Measurements from ENCODE around the gene ING3. TPM values are rescaled to one million over a fixed set of nuclear protein-coding genes. Genes with fewer than 3 reads are reported as not detected.

Gene ING3
- total and polyA plus RNA-seq, 9 of the 15 experiments (the other 6 are each of a cell fraction or from before 2014, with no cell fraction given), result 22.8 to 233 (median 50.4) TPM

- TF ChIP-seq SP2 (IDR thresholded peaks at IDR 0.05; ENCODE audit: extremely low read depth, low read depth, low read length, poor library complexity, severe bottlenecking) (no peak), DNMT1 (IDR thresholded peaks at IDR 0.05) (0 out of 2 replicates have a peak, but pooled peaks have one; percentile 67), THRB (CRISPR knock-in tag; conservative IDR thresholded peaks at IDR 0.05) (peak; percentile 40; the same call in 1 of the 2 replicates), ATF2 (CRISPR knock-in tag; IDR thresholded peaks at IDR 0.05) (no peak), EZH2 (IDR thresholded peaks at IDR 0.05; ENCODE audit: borderline replicate concordance, low read depth, low read length) (no peak), HMG20A (CRISPR knock-in tag; conservative IDR thresholded peaks at IDR 0.05) (no peak), CLOCK (CRISPR knock-in tag; IDR thresholded peaks at IDR 0.05; ENCODE audit: borderline replicate concordance) (no peak), MTA3 (IDR thresholded peaks at IDR 0.05; ENCODE audit: borderline replicate concordance) (no peak), NR2C1 (IDR thresholded peaks at IDR 0.05) (no peak), NR2C1 (tag; IDR thresholded peaks at IDR 0.05) (no peak), ARID2 (IDR thresholded peaks at IDR 0.05) (peak; percentile 83), GTF2B (IDR thresholded peaks at IDR 0.05; ENCODE audit: extremely low read depth, insufficient read length) (no peak), THRAP3 (IDR thresholded peaks at IDR 0.05; ENCODE audit: borderline replicate concordance) (peak; percentile 94), ZFP36 (IDR thresholded peaks at IDR 0.05; ENCODE audit: low read depth, low read length, partially characterized antibody) (no peak), ZC3H8 (IDR thresholded peaks at IDR 0.05) (no peak; the same call in none of the 2 replicates), ZNF586 (CRISPR knock-in tag; conservative IDR thresholded peaks at IDR 0.05) (no peak), ZNF511 (CRISPR knock-in tag; IDR thresholded peaks at IDR 0.05) (no peak), NCOA4 (IDR thresholded peaks at IDR 0.05; ENCODE audit: partially characterized antibody) (peak; percentile 77), PTTG1 (tag; IDR thresholded peaks at IDR 0.05; ENCODE audit: low read depth) (no peak), ZNF431 (CRISPR knock-in tag; IDR thresholded peaks at IDR 0.05) (no peak), RAD51 (IDR thresholded peaks at IDR 0.05; ENCODE audit: borderline replicate concordance, low read depth) (0 out of 2 replicates have a peak, but pooled peaks have one; percentile 7), HDAC2 (IDR thresholded peaks at IDR 0.05) (0 out of 2 replicates have a peak, but pooled peaks have one; percentile 37), ZNF384 (IDR thresholded peaks at IDR 0.05; ENCODE audit: low read depth, low read length) (no peak)
These were observed 45.1 kb downstream of the ING3 start (continued) for GRCh38 chr7:120995654-120996053.
